Osteoblast (primary cell): ENCODE data around the gene CBLB. TPM values are rescaled to one million over a fixed set of nuclear protein-coding genes. Genes with fewer than 3 reads are reported as not detected.
A peak's percentile ranks its signal among the peaks of the same experiment; 100 is the strongest.

Source experiments
- DNase-seq: peaks from one replicate; pipeline ENCODE4 v3.0.0; 2011; ENCODE audit warnings: low spot score, mixed read lengths; ENCODE audit not compliant: insufficient read length; ENCODE audit errors: missing footprints
- H2AFZ ChIP-seq: 2 replicates; pipeline ENCODE4 v1.6.0; 2011; ENCODE audit warnings: mild to moderate bottlenecking, low read length
- H3K27ac ChIP-seq: 2 replicates; pipeline ENCODE4 v1.5.1; 2011; ENCODE audit warnings: mild to moderate bottlenecking, low read depth, low read length, moderate library complexity
- H3K27me3 ChIP-seq: 2 replicates; pipeline ENCODE4 v1.6.0; 2012; ENCODE audit warnings: mild to moderate bottlenecking, control low read depth, inconsistent platforms, low read length, moderate library complexity; ENCODE audit not compliant: insufficient read depth
- H3K36me3 ChIP-seq: 2 replicates; pipeline ENCODE4 v1.5.1; 2011; ENCODE audit warnings: mild to moderate bottlenecking, low read length, control low read depth, moderate library complexity; ENCODE audit not compliant: insufficient read depth
- H3K4me1 ChIP-seq: 2 replicates; pipeline ENCODE4 v1.5.1; 2011; ENCODE audit warnings: mild to moderate bottlenecking, low read length, control low read depth, moderate library complexity; ENCODE audit not compliant: insufficient read depth
- H3K4me2 ChIP-seq: 2 replicates; pipeline ENCODE4 v1.6.0; 2011; ENCODE audit warnings: mild to moderate bottlenecking, low read length; ENCODE audit not compliant: insufficient read depth
- H3K4me3 ChIP-seq: fragments of 200-600 bp; sonication (generic); 3 replicates; pipeline ENCODE4 v1.5.1; 2012; ENCODE audit warnings: mild to moderate bottlenecking, low read length, inconsistent platforms; ENCODE audit not compliant: insufficient read depth
- H3K79me2 ChIP-seq: 2 replicates; pipeline ENCODE4 v1.6.0; 2012; ENCODE audit warnings: mild to moderate bottlenecking, low read length, control low read depth, inconsistent platforms; ENCODE audit not compliant: insufficient read depth
- H3K9me3 ChIP-seq: 2 replicates; pipeline ENCODE4 v1.5.1; 2011; ENCODE audit warnings: low read depth, low read length, control low read depth
- H4K20me1 ChIP-seq: 2 replicates; pipeline ENCODE4 v1.6.0; 2012; ENCODE audit warnings: mild to moderate bottlenecking, low read length, control low read depth; ENCODE audit not compliant: insufficient read depth
- total RNA-seq: library from RNA; depleted of rRNA; stranded (reverse); fragments of >200 nt; gene quantifications from 2 replicates; pipeline ENCODE4 v1.2.3, GENCODE V29; 2012
- TF ChIP-seq, protein P1 (sequence below): IDR thresholded peaks from 2 replicates; pipeline ENCODE4 v1.5.1; 2011; ENCODE audit warnings: mild to moderate bottlenecking, low read depth, low read length, moderate library complexity; ENCODE audit errors: extremely low read depth

The CBLB gene
- total RNA-seq = 108 and 128 TPM in 2 replicates

DNA sequence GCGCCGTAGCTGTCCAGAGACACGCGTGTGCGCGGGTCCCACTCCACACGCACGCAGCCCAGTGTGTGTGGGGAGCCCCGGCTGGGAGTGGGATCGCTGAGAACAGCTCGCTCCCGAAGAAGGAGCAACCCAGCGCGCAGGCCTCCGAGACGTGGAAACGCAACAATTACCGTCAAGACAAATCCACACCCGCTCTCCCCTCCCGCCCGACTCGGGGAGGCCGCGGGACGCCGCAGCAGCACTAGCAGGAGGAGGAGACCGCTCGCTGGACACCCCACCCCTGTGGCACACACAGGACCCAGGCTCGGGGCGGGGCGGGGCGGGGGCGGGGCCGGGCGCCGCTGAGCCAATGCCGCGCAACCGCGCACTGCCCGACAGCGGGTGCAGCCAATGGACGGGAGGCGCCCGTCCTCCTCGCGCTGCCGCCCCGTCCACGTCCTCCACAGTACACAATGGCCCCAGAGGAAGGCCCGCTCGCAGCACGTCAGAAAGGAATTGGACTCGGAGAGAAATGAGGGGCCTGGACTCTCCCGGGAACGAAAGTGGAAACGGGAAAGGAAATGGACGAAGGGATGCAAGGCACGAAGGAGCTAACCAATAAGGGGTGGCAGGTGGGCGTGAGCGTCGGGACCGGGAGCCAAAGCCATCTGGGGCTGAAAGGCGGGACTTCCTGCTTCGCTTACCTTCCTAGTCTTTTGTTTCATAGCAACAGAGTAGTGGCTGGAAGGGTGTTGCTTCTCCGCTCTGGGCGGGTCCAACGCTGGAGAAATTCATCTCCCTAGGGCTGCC is at the start of gene CBLB:
Gene CBLB (minus strand): TSS at position 271 of the 789 bp plus-strand sequence. CDS start 1,435 bp downstream, outside the sequence.
- peak; percentile 95 for DNase-seq
- TF ChIP-seq, protein P1, sequence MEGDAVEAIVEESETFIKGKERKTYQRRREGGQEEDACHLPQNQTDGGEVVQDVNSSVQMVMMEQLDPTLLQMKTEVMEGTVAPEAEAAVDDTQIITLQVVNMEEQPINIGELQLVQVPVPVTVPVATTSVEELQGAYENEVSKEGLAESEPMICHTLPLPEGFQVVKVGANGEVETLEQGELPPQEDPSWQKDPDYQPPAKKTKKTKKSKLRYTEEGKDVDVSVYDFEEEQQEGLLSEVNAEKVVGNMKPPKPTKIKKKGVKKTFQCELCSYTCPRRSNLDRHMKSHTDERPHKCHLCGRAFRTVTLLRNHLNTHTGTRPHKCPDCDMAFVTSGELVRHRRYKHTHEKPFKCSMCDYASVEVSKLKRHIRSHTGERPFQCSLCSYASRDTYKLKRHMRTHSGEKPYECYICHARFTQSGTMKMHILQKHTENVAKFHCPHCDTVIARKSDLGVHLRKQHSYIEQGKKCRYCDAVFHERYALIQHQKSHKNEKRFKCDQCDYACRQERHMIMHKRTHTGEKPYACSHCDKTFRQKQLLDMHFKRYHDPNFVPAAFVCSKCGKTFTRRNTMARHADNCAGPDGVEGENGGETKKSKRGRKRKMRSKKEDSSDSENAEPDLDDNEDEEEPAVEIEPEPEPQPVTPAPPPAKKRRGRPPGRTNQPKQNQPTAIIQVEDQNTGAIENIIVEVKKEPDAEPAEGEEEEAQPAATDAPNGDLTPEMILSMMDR = no peak

DNA sequence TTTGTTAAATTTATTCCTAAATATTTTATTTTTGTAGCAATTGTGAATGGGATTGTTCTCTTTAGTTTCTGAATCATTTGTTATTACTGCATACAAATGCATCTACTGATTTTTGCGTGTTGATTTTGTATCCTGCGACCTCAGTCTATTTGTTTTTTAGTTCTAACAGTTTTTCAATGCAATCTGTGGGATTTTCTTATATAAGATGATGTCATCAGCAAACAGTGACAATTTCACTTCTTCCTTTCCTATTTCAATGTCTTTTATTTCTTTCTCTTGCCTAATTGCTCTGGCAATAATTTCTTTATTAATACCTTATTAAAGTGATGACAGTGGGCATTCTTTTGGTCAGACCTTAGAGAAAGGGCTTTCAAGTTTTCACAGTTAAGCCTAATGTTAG is 48.0 kb upstream of the CBLB start:
- TF ChIP-seq, protein P1 = no peak
- Histone ChIP-seq H3K4me1 (no peaks in the 10 kb centered on the region), H3K9me3 (no peaks in the 10 kb centered on the region), H3K4me2 (no peak overlapping the region), H3K79me2 (no peaks in the 10 kb centered on the region), H4K20me1 (no peaks in the 10 kb centered on the region), H3K36me3 (no peaks in the 10 kb centered on the region), H3K27me3 (no peaks in the 10 kb centered on the region), H3K27ac (no peak overlapping the region), H3K4me3 (no peak overlapping the region), H2AFZ (no peak overlapping the region)
- no peak for DNase-seq

More for the DNA sequence above, at the start of gene CBLB:
- peak within 1 kb of the TSS; percentile 86 for H3K4me2 ChIP-seq
- H3K4me1 ChIP-seq = peaks cover 30% of the 10 kb centered on the region
- peaks cover 59% of the 10 kb centered on the region for H3K79me2 ChIP-seq
- no peaks in the 10 kb centered on the region for H3K9me3 ChIP-seq
- H3K4me3 ChIP-seq = peak within 1 kb of the TSS; percentile 79
- H3K36me3 ChIP-seq = peaks cover 15% of the 10 kb centered on the region
- H2AFZ ChIP-seq = peak within 1 kb of the TSS; percentile 92
- peaks cover 16% of the 10 kb centered on the region for H4K20me1 ChIP-seq
- no peaks in the 10 kb centered on the region for H3K27me3 ChIP-seq
- peak within 1 kb of the TSS; percentile 94 for H3K27ac ChIP-seq

DNA sequence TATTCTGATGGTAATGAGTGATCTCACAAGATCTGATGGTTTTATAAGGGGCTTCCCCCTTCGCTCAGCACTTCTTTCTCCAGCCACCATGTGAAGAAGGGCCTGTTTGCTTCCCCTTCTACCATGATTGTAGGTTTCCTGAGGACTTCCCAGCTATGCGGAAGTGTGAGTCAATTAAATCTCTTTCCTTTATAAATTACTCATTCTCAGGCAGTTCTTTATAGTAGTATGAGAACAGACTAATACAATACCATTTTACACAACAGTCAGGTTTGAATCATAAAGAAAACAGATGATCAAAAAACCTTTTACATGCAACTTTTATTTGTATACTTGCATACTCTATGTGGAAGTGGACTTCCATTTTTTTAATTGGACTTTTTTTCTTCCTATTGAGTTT is 46.7 kb upstream of the CBLB start:
- H2AFZ ChIP-seq = no peak overlapping the region
- H4K20me1 ChIP-seq = no peaks in the 10 kb centered on the region
- TF ChIP-seq, protein P1 = no peak
- no peaks in the 10 kb centered on the region for H3K36me3 ChIP-seq
- H3K79me2 ChIP-seq = no peaks in the 10 kb centered on the region
- no peaks in the 10 kb centered on the region for H3K9me3 ChIP-seq
- H3K27ac ChIP-seq = peak overlapping the region; percentile 58
- no peaks in the 10 kb centered on the region for H3K27me3 ChIP-seq
- DNase-seq = peak; percentile 57
- H3K4me1 ChIP-seq = no peaks in the 10 kb centered on the region
- H3K4me2 ChIP-seq = no peak overlapping the region
- H3K4me3 ChIP-seq = no peak overlapping the region

DNA sequence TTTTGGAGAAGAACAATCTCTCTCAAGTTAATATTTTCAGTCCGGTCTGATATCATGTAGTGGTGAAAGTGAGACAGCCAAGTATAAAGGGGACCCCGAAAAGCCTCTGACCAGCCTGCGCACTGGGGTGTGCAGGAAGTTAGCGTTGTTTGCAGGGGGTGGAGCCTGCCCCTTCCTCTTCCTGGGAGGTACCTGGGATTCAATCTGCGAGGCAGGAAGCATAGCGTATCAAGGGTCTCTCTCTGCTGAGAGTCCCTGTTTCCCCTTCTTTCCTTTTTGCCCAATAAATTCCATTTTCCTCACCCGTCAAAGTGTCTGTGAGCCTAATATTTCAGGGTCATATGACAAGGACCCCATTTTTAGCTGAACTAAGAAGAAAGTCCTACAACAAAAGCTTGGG is 44.8 kb upstream of the CBLB start:
- no peak overlapping the region for H3K4me3 ChIP-seq
- no peaks in the 10 kb centered on the region for H3K27me3 ChIP-seq
- TF ChIP-seq, protein P1 = no peak
- no peak overlapping the region for H3K27ac ChIP-seq
- no peaks in the 10 kb centered on the region for H3K4me1 ChIP-seq
- no peaks in the 10 kb centered on the region for H3K36me3 ChIP-seq
- no peak overlapping the region for H3K4me2 ChIP-seq
- no peaks in the 10 kb centered on the region for H4K20me1 ChIP-seq
- no peak for DNase-seq
- no peak overlapping the region for H2AFZ ChIP-seq
- H3K9me3 ChIP-seq = no peaks in the 10 kb centered on the region
- no peaks in the 10 kb centered on the region for H3K79me2 ChIP-seq
